RCC 7860 (cell line): ENCODE data around the gene PREX1.
A peak's percentile ranks its signal among the peaks of the same experiment; 100 is the strongest.

Source experiments
- DNase-seq: peaks from one replicate; pipeline ENCODE4 v3.0.0-alpha.2; 2015; ENCODE audit warnings: low spot score
- FAIRE-seq: peaks from 2 replicates; lab custom pipeline; 2012; peaks lifted over from hg19 to GRCh38; lab: Jason Lieb, UNC

The PREX1 gene

GRCh38 chr20:48706710-48707365 is 121.0 kb downstream of the PREX1 start:
- DNase-seq (no peak), FAIRE-seq (no peak)

- DNase-seq = no peak
- FAIRE-seq = no peak
Observed at GRCh38 chr20:48706116-48706656, 121.6 kb downstream of the PREX1 start.

GRCh38 chr20:48705240-48706115 is 122.3 kb downstream of the PREX1 start:
- DNase-seq (no peak), FAIRE-seq (no peak)

- no peak for FAIRE-seq
Observed at GRCh38 chr20:48704761-48705160, 123.0 kb downstream of the PREX1 start.

GRCh38 chr20:48703511-48704219 is 124.1 kb downstream of the PREX1 start:
- FAIRE-seq = no peak

More at GRCh38 chr20:48704761-48705160, 123.0 kb downstream of the PREX1 start:
- DNase-seq = no peak

GRCh38 chr20:48703107-48703506 is 124.7 kb downstream of the PREX1 start:
- FAIRE-seq (no peak), DNase-seq (no peak)

More at GRCh38 chr20:48703511-48704219, 124.1 kb downstream of the PREX1 start:
- no peak for DNase-seq

GRCh38 chr20:48702455-48702913 is 125.3 kb downstream of the PREX1 start:
- FAIRE-seq = no peak
- no peak for DNase-seq

- DNase-seq = no peak
- FAIRE-seq = no peak
Observed at GRCh38 chr20:48701702-48702101, 126.1 kb downstream of the PREX1 start.

- DNase-seq = no peak
- no peak for FAIRE-seq
Observed at GRCh38 chr20:48698507-48699267, 129.1 kb downstream of the PREX1 start.

GRCh38 chr20:48697845-48698491 is 129.8 kb downstream of the PREX1 start:
- DNase-seq (peak; percentile 25), FAIRE-seq (no peak)

- DNase-seq = no peak
- no peak for FAIRE-seq
Observed at GRCh38 chr20:48696671-48697070, 131.1 kb downstream of the PREX1 start.

- FAIRE-seq (no peak), DNase-seq (no peak)
Observed at GRCh38 chr20:48695738-48696137, 132.1 kb downstream of the PREX1 start.

GRCh38 chr20:48695255-48695654 is 132.5 kb downstream of the PREX1 start:
- DNase-seq (no peak), FAIRE-seq (no peak)

- DNase-seq = no peak
- FAIRE-seq = no peak
Observed at GRCh38 chr20:48694381-48694865, 133.4 kb downstream of the PREX1 start.

- DNase-seq (no peak), FAIRE-seq (no peak)
Observed at GRCh38 chr20:48691523-48691922, 136.3 kb downstream of the PREX1 start.

- FAIRE-seq (no peak), DNase-seq (no peak)
Observed at GRCh38 chr20:48690888-48691287, 136.9 kb downstream of the PREX1 start.

GRCh38 chr20:48689874-48690571 is 137.8 kb downstream of the PREX1 start:
- DNase-seq (no peak), FAIRE-seq (no peak)

GRCh38 chr20:48689388-48689787 is 138.4 kb downstream of the PREX1 start:
- FAIRE-seq = no peak

GRCh38 chr20:48688579-48688978 is 139.2 kb downstream of the PREX1 start:
- FAIRE-seq = no peak
- DNase-seq = no peak

More at GRCh38 chr20:48689388-48689787, 138.4 kb downstream of the PREX1 start:
- DNase-seq = no peak
